Breast epithelium (tissue), 4 donors: ENCODE results near the gene STAG1. TPM values are rescaled to one million over a fixed set of nuclear protein-coding genes. Genes with fewer than 3 reads are reported as not detected.

Experiments used
- DNase-seq, 2 donors: peaks; one replicate each; pipeline ENCODE4 v3.0.0-alpha.2; 2019; ENCODE audit warnings: low spot score in 2 of 2
- H3K27ac ChIP-seq, 2 donors: fragments of 200-600 bp; sonication (generic) in 1 of 2; one replicate each; pipeline ENCODE4 v1.5.1; 2016 to 2019; ENCODE audit warnings: mild to moderate bottlenecking in 1 of 2
- H3K27me3 ChIP-seq, 2 donors: fragments of 200-600 bp; sonication (generic) in 1 of 2; one replicate each; pipeline versions ENCODE4 v1.5.1 to v1.6.0; 2017 to 2019; ENCODE audit warnings: control low read depth in 1 of 2, mild to moderate bottlenecking in 1 of 2
- H3K36me3 ChIP-seq: fragments of 200-600 bp; one replicate; pipeline ENCODE4 v1.5.1; 2019
- H3K4me1 ChIP-seq, 2 donors: fragments of 200-600 bp; sonication (generic); one replicate each; pipeline ENCODE4 v1.5.1; 2016 to 2019; ENCODE audit warnings: control low read depth in 1 of 2
- H3K4me3 ChIP-seq, 3 donors: fragments of 200-600 bp; sonication (generic); 1 replicate in 2 of 3; 2 replicates in 1 of 3; pipeline ENCODE4 v1.5.1; 2016 to 2019; ENCODE audit warnings: mild to moderate bottlenecking in 3 of 3, moderate library complexity in 2 of 3
- H3K9me3 ChIP-seq, 2 donors: fragments of 200-600 bp; sonication (generic) in 1 of 2; one replicate each; pipeline ENCODE4 v1.5.1; 2016 to 2019; ENCODE audit warnings: control low read depth in 1 of 2
- POLR2A ChIP-seq: fragments of 450-650 bp; IDR thresholded peaks from one replicate; pipeline ENCODE4 v1.6.1; 2016; ENCODE audit warnings: antibody characterized with exemption, mild to moderate bottlenecking, moderate library complexity
- POLR2AphosphoS5 ChIP-seq, 3 donors: sonication (generic); formaldehyde crosslinking; IDR thresholded peaks; one replicate each; pipeline ENCODE4 v1.6.1; 2017; ENCODE audit warnings: antibody characterized with exemption in 3 of 3
- intact Hi-C: fragments of 100-400 bp; cut with DNase I; formaldehyde crosslinking; loops from one replicate; pipeline ENCODE4 v1.15.1; 2023; ENCODE audit warnings: low total_unique reads
- total RNA-seq, 3 donors: library from RNA; depleted of rRNA; stranded (reverse); fragments of >200 nt; gene quantifications; one replicate each; pipeline ENCODE4 v1.1.0, GENCODE V29; 2016
- TF ChIP-seq, protein P1 (sequence below), 3 donors: fragments of 450-650 bp; IDR thresholded peaks; one replicate each; pipeline ENCODE4 v1.5.1; 2016 to 2017; ENCODE audit warnings: antibody characterized with exemption in 3 of 3, mild to moderate bottlenecking in 3 of 3, moderate library complexity in 3 of 3

The STAG1 gene
- total RNA-seq, 3 donors from 2014 or later = 54.4 to 83.7 (median 73.7) TPM

GRCh38 chr3:136690599-136690998 is 61.6 kb downstream of the STAG1 start:
- intact Hi-C loops = no loop called here
- Histone ChIP-seq H3K4me3 (no peak overlapping the region), H3K27me3 (no peaks in the 10 kb centered on the region), H3K9me3 (no peaks in the 10 kb centered on the region), H3K36me3 (no peaks in the 10 kb centered on the region), H3K27ac (no peak overlapping the region), H3K4me1 (no peaks in the 10 kb centered on the region)
- no peak for TF ChIP-seq POLR2AphosphoS5 (IDR thresholded peaks at IDR 0.05)
- no peak for TF ChIP-seq POLR2A
- TF ChIP-seq, protein P1, sequence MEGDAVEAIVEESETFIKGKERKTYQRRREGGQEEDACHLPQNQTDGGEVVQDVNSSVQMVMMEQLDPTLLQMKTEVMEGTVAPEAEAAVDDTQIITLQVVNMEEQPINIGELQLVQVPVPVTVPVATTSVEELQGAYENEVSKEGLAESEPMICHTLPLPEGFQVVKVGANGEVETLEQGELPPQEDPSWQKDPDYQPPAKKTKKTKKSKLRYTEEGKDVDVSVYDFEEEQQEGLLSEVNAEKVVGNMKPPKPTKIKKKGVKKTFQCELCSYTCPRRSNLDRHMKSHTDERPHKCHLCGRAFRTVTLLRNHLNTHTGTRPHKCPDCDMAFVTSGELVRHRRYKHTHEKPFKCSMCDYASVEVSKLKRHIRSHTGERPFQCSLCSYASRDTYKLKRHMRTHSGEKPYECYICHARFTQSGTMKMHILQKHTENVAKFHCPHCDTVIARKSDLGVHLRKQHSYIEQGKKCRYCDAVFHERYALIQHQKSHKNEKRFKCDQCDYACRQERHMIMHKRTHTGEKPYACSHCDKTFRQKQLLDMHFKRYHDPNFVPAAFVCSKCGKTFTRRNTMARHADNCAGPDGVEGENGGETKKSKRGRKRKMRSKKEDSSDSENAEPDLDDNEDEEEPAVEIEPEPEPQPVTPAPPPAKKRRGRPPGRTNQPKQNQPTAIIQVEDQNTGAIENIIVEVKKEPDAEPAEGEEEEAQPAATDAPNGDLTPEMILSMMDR (IDR thresholded peaks at IDR 0.05) = no peak
- DNase-seq = no peak

GRCh38 chr3:136685882-136686281 is 66.3 kb downstream of the STAG1 start:
- Histone ChIP-seq H3K4me3 (no peak overlapping the region), H3K36me3 (no peaks in the 10 kb centered on the region), H3K9me3 (no peaks in the 10 kb centered on the region), H3K27ac (no peak overlapping the region), H3K27me3 (no peaks in the 10 kb centered on the region), H3K4me1 (no peaks in the 10 kb centered on the region)
- TF ChIP-seq, protein P1 (IDR thresholded peaks at IDR 0.05) = no peak
- TF ChIP-seq POLR2A (no peak), POLR2AphosphoS5 (IDR thresholded peaks at IDR 0.05) (no peak)
- intact Hi-C loops = no loop called here
- DNase-seq = no peak

- Histone ChIP-seq H3K36me3 (no peaks in the 10 kb centered on the region), H3K4me1 (no peaks in the 10 kb centered on the region), H3K27ac (no peak overlapping the region), H3K4me3 (no peak overlapping the region), H3K27me3 (no peaks in the 10 kb centered on the region), H3K9me3 (no peaks in the 10 kb centered on the region)
- DNase-seq = no peak
- TF ChIP-seq POLR2AphosphoS5 (IDR thresholded peaks at IDR 0.05) (no peak), POLR2A (no peak)
- TF ChIP-seq, protein P1 (IDR thresholded peaks at IDR 0.05) = no peak
- intact Hi-C loops = no loop called here
These were observed 69.4 kb downstream of the STAG1 start for GRCh38 chr3:136682740-136683312.

GRCh38 chr3:136678981-136679380 is 73.2 kb downstream of the STAG1 start:
- intact Hi-C loops = no loop called here
- TF ChIP-seq, protein P1 (IDR thresholded peaks at IDR 0.05) = no peak
- TF ChIP-seq POLR2AphosphoS5 (IDR thresholded peaks at IDR 0.05) (no peak), POLR2A (no peak)
- H3K4me1 ChIP-seq = no peaks in the 10 kb centered on the region
- H3K36me3 ChIP-seq = no peaks in the 10 kb centered on the region
- H3K27ac ChIP-seq = no peak overlapping the region
- H3K9me3 ChIP-seq = no peaks in the 10 kb centered on the region
- no peak for DNase-seq
- no peak overlapping the region for H3K4me3 ChIP-seq
- H3K27me3 ChIP-seq = no peaks in the 10 kb centered on the region

GRCh38 chr3:136676009-136676408 is 76.2 kb downstream of the STAG1 start:
- TF ChIP-seq POLR2A (no peak), POLR2AphosphoS5 (IDR thresholded peaks at IDR 0.05) (no peak)
- TF ChIP-seq, protein P1 (IDR thresholded peaks at IDR 0.05) = no peak
- Histone ChIP-seq H3K4me3 (no peak overlapping the region), H3K27ac (no peak overlapping the region), H3K27me3 (no peaks in the 10 kb centered on the region), H3K4me1 (no peaks in the 10 kb centered on the region), H3K9me3 (no peaks in the 10 kb centered on the region), H3K36me3 (no peaks in the 10 kb centered on the region)
- intact Hi-C loops = no loop called here
- DNase-seq = no peak
